Renal pelvis (tissue), 4 donors: Measurements from ENCODE around the gene RIC1. TPM values are rescaled to one million over a fixed set of nuclear protein-coding genes. Genes with fewer than 3 reads are reported as not detected.
"Not testable (repeated sequence)": the region's sequence is repeated elsewhere in the genome, so short reads cannot be mapped to it uniquely, and the experiment has no call there.

Experiments
- DNase-seq: peaks from one replicate; pipeline ENCODE4 v3.0.0-alpha.2; 2013
- polyA plus RNA-seq, 3 donors: library from polyadenylated mRNA; unstranded; fragments of 120-200 nt; gene quantifications; one replicate each; pipeline ENCODE4 v1.2.1, GENCODE V29; 2013; ENCODE audit not compliant: insufficient read length in 3 of 3

RIC1 gene
- polyA plus RNA-seq, 3 donors: 27.5 to 35.5 (median 30.6) TPM

- no peak for DNase-seq
These were observed 22.3 kb downstream of the RIC1 start for GRCh38 chr9:5651246-5651645.

GRCh38 chr9:5652821-5653220, 23.9 kb downstream of the RIC1 start:
- no peak for DNase-seq

- DNase-seq: not testable (repeated sequence)
These were observed 33.9 kb downstream of the RIC1 start for GRCh38 chr9:5662804-5663203.

GRCh38 chr9:5665059-5665458, 36.2 kb downstream of the RIC1 start:
- DNase-seq: no peak

- DNase-seq: no peak
These were observed 38.5 kb downstream of the RIC1 start for GRCh38 chr9:5667391-5667790.

GRCh38 chr9:5670079-5670478, 41.2 kb downstream of the RIC1 start:
- no peak for DNase-seq

- DNase-seq: no peak
These were observed 42.9 kb downstream of the RIC1 start for GRCh38 chr9:5671711-5672353.

- not testable (repeated sequence) for DNase-seq
These were observed 46.1 kb downstream of the RIC1 start for GRCh38 chr9:5675046-5675445.

- DNase-seq: not testable (repeated sequence)
These were observed 54.7 kb downstream of the RIC1 start for GRCh38 chr9:5683591-5683990.

- DNase-seq: no peak
These were observed 55.2 kb downstream of the RIC1 start for GRCh38 chr9:5684101-5684500.

GRCh38 chr9:5688109-5688508, 59.2 kb downstream of the RIC1 start:
- peak; percentile 23 for DNase-seq

GRCh38 chr9:5690278-5690677, 61.4 kb downstream of the RIC1 start:
- DNase-seq: no peak

GRCh38 chr9:5695860-5696259, 67.0 kb downstream of the RIC1 start:
- no peak for DNase-seq

- no peak for DNase-seq
These were observed 68.0 kb downstream of the RIC1 start for GRCh38 chr9:5696884-5697283.

GRCh38 chr9:5698004-5698403, 69.1 kb downstream of the RIC1 start:
- no peak for DNase-seq

- DNase-seq: no peak
These were observed 70.1 kb downstream of the RIC1 start for GRCh38 chr9:5698810-5699556.

- DNase-seq: no peak
These were observed 79.5 kb downstream of the RIC1 start for GRCh38 chr9:5708414-5708813.

GRCh38 chr9:5712651-5713390, 83.9 kb downstream of the RIC1 start:
- no peak for DNase-seq

- DNase-seq: peak; percentile 35
These were observed 85.8 kb downstream of the RIC1 start for GRCh38 chr9:5714501-5715401.

GRCh38 chr9:5715548-5716127, 86.7 kb downstream of the RIC1 start:
- DNase-seq: no peak

GRCh38 chr9:5717434-5717833, 88.5 kb downstream of the RIC1 start:
- not testable (repeated sequence) for DNase-seq
